Left lung (tissue), 10 donors: Measurements from ENCODE around the gene UBE2I. TPM values are rescaled to one million over a fixed set of nuclear protein-coding genes. Genes with fewer than 3 reads are reported as not detected.

Source experiments
- ATAC-seq: fragments of 200-7000 bp; cut with Tn5 transposase; one replicate; pipeline ENCODE4 v1.9.1; 2020; ENCODE audit warnings: moderate library complexity
- DNase-seq, 4 donors: peaks; one replicate each; pipeline ENCODE4 v3.0.0-alpha.2; 2013 to 2020
- H3K27ac ChIP-seq, 2 donors: fragments of 200-600 bp; sonication (generic) in 1 of 2; one replicate each; pipeline versions ENCODE4 v1.5.0 to v1.8.0; 2020 to 2021
- H3K27me3 ChIP-seq, 2 donors: fragments of 200-600 bp; sonication (generic) in 1 of 2; one replicate each; pipeline versions ENCODE4 v1.5.0 to v1.8.0; 2020 to 2021
- H3K36me3 ChIP-seq, 2 donors: fragments of 200-600 bp; sonication (generic) in 1 of 2; one replicate each; pipeline versions ENCODE4 v1.5.0 to v1.8.0; 2020 to 2021
- H3K4me1 ChIP-seq, 2 donors: fragments of 200-600 bp; one replicate each; pipeline ENCODE4 v1.8.0; 2021
- H3K4me3 ChIP-seq, 2 donors: fragments of 200-600 bp; sonication (generic) in 1 of 2; one replicate each; pipeline versions ENCODE4 v1.5.0 to v1.8.0; 2020 to 2021; ENCODE audit warnings: mild to moderate bottlenecking in 1 of 2
- H3K9me3 ChIP-seq, 2 donors: fragments of 200-600 bp; sonication (generic) in 1 of 2; one replicate each; pipeline versions ENCODE4 v1.5.0 to v1.8.0; 2020 to 2021
- CTCF ChIP-seq, 2 donors: fragments of 200-600 bp; sonication (generic) in 1 of 2; IDR thresholded peaks; one replicate each; pipeline versions ENCODE4 v1.5.0 to v1.8.0; 2021; ENCODE audit warnings: antibody characterized with exemption in 2 of 2
- intact Hi-C, 2 donors: fragments of 100-400 bp; cut with DNase I; formaldehyde crosslinking; loops; one replicate each; pipeline versions ENCODE4 v1.11.2 to v1.14.2; 2022
- polyA plus RNA-seq, 6 donors: library from polyadenylated mRNA; unstranded; fragments of 120-200 nt; gene quantifications; one replicate each; pipeline ENCODE4 v1.2.1, GENCODE V29; 2013; ENCODE audit not compliant: insufficient read length in 6 of 6
- total RNA-seq, 2 donors: library from RNA; stranded (reverse); fragmentation: NEBNext Ultra II Directional; extraction: Animal tissue kit (Norgen Biotek cat#: 25700); gene quantifications; one replicate each; pipeline ENCODE4 v1.2.1, GENCODE V29; 2021
- donor health status: DM: no; HTN: yes; CAD: no.
- donor health status: DM: no; HTN: no; CAD: no.

The UBE2I gene
- total and polyA plus RNA-seq, 8 donors, result 89.0 to 188 (median 142) TPM

GRCh38 chr16:1319041-1319440 is 9.6 kb downstream of the UBE2I start:
- no peak for ATAC-seq
- Histone ChIP-seq H3K27ac (no peak overlapping the region), H3K36me3 (peaks cover 0 to 100% of the 10 kb centered on the region in 2 donors), H3K4me3 (no peak overlapping the region), H3K9me3 (no peaks in the 10 kb centered on the region), H3K27me3 (no peaks in the 10 kb centered on the region), H3K4me1 (no peaks in the 10 kb centered on the region)
- no peak for TF ChIP-seq CTCF (IDR thresholded peaks at IDR 0.05)
- intact Hi-C loops, result no loop called here
- no peak for DNase-seq

- Histone ChIP-seq H3K27ac (no peak overlapping the region), H3K4me1 (no peaks in the 10 kb centered on the region), H3K4me3 (no peak overlapping the region), H3K9me3 (no peaks in the 10 kb centered on the region), H3K27me3 (no peaks in the 10 kb centered on the region), H3K36me3 (peaks cover 0 to 100% of the 10 kb centered on the region in 2 donors)
- ATAC-seq (no peak), DNase-seq (no peak)
- intact Hi-C loops, result no loop called here
- TF ChIP-seq CTCF (IDR thresholded peaks at IDR 0.05), result no peak
Observed at GRCh38 chr16:1320097-1320496, 10.7 kb downstream of the UBE2I start.

- H3K36me3 ChIP-seq, result peaks cover 0 to 100% of the 10 kb centered on the region in 2 donors
- intact Hi-C loops, result no loop called here
- no peak for ATAC-seq
Observed at GRCh38 chr16:1320658-1321240, 11.3 kb downstream of the UBE2I start.

GRCh38 chr16:1322407-1322806 is 13.0 kb downstream of the UBE2I start:
- ATAC-seq (no peak), DNase-seq (no peak)
- intact Hi-C loops, result no loop called here
- H3K4me3 ChIP-seq, result no peak overlapping the region
- no peaks in the 10 kb centered on the region for H3K9me3 ChIP-seq
- TF ChIP-seq CTCF (IDR thresholded peaks at IDR 0.05), result no peak
- no peaks in the 10 kb centered on the region for H3K27me3 ChIP-seq
- peaks cover 0 to 100% of the 10 kb centered on the region in 2 donors for H3K36me3 ChIP-seq
- no peaks in the 10 kb centered on the region for H3K4me1 ChIP-seq
- H3K27ac ChIP-seq, result no peak overlapping the region

More at GRCh38 chr16:1320658-1321240, 11.3 kb downstream of the UBE2I start:
- no peak overlapping the region for H3K4me3 ChIP-seq
- no peaks in the 10 kb centered on the region for H3K4me1 ChIP-seq
- DNase-seq, result no peak
- no peaks in the 10 kb centered on the region for H3K9me3 ChIP-seq
- H3K27ac ChIP-seq, result no peak overlapping the region
- no peaks in the 10 kb centered on the region for H3K27me3 ChIP-seq
- no peak for TF ChIP-seq CTCF (IDR thresholded peaks at IDR 0.05)

- peaks cover 0 to 90% of the 10 kb centered on the region in 2 donors for H3K36me3 ChIP-seq
- DNase-seq (peak in 1 of 4 donors; percentile 67), ATAC-seq (no peak)
- intact Hi-C loops, result no loop called here
- no peaks in the 10 kb centered on the region for H3K9me3 ChIP-seq
- H3K4me3 ChIP-seq, result no peak overlapping the region
- no peak overlapping the region for H3K27ac ChIP-seq
- no peaks in the 10 kb centered on the region for H3K4me1 ChIP-seq
- no peaks in the 10 kb centered on the region for H3K27me3 ChIP-seq
- TF ChIP-seq CTCF (IDR thresholded peaks at IDR 0.05), result no peak
Observed at GRCh38 chr16:1323296-1324239, 14.1 kb downstream of the UBE2I start.
